ENCODE results near the gene CLEC17A.
"Not testable (repeated sequence)": the region's sequence is repeated elsewhere in the genome, so short reads cannot be mapped to it uniquely, and the experiment has no call there.

Gene CLEC17A

DNA sequence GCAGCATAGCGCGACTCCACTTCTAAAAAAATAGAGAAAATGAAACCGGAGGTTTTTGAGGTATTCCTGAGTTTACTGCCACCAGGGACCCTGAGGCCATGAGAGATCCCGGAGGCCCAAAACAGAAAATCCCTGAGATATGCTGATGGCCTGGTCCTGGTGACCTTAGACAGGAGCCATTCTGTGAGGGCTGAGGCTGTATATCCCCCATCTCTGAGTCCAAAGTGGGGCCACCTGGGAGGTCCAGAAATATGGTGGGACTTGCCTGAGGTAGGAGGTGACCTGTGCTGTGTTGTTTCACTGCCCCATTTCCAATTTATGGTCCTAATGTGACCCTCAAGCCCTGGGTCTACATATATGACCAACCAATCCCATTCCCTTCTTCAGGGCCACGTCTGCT lies 1.5 kb downstream of the CLEC17A start:
- not testable (repeated sequence) for DNase-seq

DNA sequence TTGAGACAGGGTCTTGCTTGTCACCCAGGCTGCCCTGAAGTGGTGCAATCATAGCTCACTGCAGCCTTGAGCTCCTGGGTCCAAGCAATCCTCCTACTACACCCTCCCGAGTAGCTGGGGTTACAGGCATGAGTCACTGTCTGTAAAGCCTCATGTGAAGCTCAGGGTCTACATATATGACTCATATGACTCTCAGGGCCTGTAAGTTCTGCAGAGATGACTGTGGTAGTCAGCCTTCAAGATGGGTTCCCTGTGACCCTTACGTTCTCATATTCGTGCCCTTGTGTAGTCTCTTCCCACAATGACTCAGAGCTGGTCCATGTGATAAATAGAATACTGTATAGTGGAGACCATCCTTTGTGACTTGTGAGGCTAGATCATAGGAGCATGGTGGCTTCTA lies 2.3 kb downstream of the CLEC17A start:
- not testable (repeated sequence) for DNase-seq

DNA sequence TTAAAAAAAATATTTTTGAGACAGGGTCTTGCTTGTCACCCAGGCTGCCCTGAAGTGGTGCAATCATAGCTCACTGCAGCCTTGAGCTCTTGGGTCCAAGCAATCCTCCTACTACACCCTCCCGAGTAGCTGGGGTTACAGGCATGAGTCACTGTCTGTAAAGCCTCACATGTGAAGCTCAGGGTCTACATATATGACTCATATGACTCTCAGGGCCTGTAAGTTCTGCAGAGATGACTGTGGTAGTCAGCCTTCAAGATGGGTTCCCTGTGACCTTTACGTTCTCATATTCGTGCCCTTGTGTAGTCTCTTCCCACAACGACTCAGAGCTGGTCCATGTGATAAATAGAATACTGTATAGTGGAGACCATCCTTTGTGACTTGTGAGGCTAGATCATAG lies 6.5 kb downstream of the CLEC17A start:
- not testable (repeated sequence) for DNase-seq

DNA sequence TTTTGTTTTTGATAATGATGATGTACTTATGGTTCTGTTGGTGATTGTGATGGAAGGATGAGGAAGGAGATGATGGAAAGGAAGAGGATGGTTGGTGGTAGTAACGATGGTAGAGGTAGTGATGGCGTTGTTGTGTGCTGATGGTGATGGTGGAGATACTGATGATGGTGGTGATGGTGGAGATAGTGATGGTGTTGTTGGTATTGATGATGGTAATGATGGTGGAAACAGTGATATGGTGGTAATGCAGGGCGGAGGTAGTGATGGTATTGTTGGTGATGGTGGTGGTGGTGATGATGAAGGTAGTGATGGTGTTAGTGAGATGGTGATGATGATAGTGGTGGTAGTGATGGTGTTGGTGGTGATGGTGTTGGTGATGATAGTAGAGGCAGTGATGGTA lies 12.7 kb downstream of the CLEC17A start:
- DNase-seq: no peak

DNA sequence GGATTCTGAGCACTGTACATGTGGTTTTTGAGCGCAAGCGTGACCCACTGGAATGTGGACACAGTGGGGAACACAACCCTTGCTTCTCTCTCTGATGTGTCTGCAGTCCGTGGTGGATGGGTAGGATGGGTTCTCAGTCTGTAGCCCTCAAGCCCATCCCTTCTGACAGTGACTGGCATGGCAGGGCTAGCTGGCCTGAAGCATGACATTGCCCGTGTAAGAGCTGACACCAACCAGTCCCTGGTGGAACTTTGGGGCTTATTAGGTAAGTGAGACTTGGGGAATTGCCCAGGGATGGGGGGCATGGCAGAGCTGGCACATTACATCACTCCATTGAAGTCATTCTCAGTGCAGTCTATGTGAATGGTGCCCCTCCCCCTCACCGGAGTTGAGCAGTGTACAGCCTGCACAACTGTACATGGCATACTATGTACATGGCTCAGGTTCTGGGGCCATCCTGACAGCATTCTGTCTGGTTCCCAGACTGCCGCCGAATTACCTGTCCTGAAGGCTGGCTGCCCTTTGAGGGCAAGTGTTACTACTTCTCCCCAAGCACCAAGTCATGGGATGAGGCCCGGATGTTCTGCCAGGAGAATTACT lies 16.8 kb downstream of the CLEC17A start:
- DNase-seq: no peak

DNA sequence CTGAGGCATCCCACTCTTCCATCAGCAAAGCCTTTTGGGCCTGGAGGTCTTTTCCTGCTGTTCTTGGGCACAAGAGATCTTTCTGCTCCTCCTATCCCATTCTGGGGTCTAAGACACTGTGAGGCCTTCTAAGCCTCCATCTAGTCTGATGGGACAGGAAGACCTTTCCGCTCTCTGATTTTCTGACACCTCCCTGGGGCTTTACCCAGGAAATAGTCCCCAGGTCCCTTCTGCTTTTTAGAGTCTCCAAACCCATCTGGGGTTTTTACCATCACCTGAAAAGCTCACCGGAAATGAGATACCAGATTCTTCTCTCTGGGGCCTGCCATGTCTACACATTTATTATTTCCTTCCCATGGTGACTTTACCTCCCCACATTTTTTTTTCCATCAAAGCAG lies 21.1 kb downstream of the CLEC17A start:
- DNase-seq: no peak

DNA sequence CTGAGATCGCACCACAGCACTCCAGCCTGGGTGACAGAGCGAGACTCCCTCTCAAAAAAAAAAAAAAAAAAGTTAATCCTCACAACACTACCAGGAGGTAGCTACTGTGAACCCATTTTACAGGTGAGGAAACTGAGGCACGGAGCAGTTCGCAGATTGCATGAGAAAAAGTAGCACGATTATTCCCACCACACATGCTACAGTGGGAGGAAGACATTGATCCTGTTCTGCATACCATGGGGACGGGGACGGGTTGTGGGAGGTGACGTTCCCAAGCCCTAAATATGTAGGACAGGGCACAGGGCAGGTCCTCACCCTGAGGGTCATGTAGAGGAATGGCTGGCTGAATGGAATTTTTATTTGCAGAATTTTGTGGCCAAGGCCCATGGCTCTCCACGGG lies 23.7 kb downstream of the CLEC17A start:
- DNase-seq: no peak

DNA sequence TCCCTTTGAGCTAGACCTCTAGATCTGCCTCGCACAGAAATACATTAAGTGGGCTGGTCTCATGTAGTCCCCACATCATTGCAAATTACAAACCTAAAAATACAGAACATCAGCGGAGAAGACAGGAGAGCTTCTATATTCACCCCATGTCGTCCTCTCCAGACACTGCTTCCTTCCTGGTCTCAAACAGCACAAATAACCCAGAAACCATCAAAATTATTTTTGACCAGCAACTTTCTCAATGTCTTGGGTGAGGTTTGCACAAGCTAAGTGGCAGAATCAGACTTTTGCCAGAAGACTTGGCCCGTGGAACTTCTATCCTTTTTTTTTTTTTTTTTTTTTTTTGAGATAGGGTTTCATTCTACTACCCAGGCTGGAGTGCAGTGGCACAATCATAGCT lies 28.2 kb downstream of the CLEC17A start:
- no peak for DNase-seq

DNA sequence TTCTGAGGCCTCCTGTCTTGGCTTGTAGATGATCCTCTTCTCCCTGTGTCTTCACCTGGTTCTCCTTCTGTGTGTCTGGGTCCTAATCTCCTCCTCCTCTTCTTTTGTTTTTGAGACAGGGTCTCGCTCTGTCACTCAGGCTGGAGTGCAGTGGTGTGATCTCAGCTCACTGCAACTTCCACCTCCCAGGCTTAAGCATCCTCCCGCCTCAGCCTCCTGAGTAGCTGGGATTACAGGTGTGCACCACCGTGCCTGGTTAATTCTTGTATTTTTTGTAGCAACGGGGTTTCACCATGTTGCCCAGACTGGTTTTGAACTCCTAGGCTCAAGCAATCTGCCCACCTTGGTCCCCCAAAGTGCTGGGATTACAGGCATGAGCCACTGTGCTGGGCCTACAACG lies 29.4 kb downstream of the CLEC17A start:
- not testable (repeated sequence) for DNase-seq

DNA sequence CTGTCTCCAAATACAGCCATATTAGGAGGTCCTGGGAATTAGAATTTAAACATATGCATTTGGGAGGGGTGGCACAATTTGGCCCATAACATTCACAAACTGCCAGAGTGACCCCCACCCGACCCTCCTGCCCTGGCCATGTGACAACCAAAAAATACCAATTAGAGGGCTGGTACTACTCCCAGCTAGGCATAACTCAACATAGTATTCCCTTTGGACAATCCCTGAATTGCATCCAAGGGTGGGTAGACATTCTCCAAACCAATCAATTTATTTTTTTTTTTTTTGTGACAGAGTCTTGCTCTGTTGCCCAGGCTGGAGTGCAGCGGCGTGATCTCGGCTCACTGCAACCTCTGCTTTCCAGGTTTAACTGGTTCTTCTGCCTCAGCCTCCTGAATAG lies 29.8 kb downstream of the CLEC17A start:
- DNase-seq: no peak

DNA sequence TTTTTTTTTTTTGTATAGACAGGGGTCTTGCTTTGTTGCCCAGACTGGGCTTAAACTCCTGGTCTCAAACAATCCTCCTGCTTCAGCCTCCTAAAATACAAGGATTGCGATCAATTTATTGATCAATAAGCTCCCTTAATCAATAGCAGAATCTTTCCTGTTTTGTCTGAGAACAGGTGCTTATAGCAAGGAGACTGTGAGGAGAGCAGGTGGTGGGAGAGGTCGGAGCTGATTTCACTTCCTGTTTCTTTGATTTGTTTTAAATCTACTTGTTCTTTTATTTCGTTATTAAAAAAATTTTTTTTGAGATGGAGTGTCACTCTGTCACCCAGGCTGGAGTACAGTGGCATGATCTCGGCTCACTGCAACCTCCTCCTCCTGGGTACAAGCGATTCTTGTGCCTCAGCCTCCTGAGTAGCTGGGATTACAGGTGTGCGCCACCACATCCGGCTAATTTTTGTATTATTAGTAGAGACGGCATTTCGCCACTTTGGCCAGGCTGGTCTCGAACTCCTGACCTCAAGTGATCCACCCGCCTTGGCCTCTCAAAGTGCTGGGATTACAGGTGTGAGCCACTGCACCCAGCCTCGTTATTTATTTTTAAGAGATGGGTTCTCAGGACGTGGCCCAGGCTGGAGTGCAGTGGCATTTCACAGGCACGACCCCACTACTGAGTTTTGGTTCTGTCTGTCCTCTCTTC lies 30.7 kb downstream of the CLEC17A start:
- DNase-seq: not testable (repeated sequence)

DNA sequence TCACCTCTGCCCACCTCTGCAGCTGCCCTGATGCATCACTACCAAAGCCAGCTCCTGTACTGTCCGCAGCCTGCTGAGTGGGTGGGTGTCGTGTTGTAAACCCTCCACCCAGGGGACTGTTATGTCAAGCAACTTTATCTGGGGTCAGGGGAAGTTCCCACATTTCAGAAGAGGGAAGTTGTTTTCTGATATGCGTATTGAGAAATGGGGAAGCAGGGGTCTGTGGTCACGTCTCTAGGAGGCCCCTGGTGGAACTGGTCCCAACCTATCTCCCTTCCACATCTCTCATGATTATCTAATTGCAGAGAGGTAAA lies 31.2 kb downstream of the CLEC17A start:
- no peak for DNase-seq

DNA sequence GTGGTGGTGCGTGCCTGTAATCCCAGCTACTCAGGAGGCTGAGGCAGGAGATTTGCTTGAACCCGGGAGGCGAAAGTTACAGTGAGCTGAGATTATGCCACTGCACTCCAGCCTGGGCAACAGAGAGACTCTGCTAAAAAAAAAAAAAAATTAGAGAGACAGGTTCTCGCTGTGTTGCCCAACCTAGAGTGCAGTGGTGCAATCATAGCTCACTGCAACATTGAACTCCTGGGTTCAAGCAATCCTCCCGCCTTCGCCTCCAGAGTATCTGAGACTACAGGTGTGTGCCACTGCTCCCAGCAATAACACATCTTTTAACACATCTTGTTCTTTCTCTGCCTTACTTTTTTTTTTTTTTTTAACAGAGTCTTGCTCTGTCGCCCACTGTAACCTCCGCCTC lies 32.7 kb downstream of the CLEC17A start:
- DNase-seq: no peak

DNA sequence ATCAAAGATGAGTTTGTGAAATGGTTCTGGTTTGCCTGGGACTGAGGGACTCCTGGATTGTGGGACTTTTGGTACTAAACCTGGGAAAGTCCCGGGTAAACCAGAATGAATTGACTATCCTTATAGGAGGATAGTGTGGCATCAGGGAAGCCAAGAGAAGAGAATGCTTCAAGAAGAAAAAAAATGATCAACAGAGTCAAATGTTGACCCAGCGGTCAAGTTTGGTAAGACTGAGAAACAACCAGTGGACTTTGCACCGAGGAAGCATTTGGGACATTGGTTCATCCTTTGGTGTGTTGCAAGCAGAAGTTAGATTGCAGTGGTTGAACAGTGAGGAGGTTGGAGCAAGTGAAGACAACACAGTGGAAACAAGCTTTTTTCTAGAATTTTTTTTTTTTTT lies 33.5 kb downstream of the CLEC17A start:
- no peak for DNase-seq

DNA sequence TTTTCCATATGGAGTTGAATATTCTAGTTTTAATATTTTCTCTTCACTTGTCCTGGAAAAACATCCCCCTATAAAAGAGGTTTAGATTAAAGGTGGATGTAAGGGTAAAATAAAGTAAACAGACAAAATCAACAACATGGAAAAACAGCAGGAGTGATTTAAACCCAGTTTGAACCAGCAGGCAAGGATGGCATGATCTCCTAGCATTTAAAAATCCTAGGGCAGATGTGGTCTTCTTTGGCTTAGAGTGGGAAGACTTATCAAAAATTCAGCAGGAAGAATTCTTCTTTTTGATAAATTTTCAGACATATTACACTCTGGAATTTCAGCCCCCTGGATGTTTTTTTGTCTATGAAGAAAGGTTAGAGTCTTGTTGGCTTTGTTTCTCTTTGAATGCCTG lies 36.5 kb downstream of the CLEC17A start:
- DNase-seq: no peak

DNA sequence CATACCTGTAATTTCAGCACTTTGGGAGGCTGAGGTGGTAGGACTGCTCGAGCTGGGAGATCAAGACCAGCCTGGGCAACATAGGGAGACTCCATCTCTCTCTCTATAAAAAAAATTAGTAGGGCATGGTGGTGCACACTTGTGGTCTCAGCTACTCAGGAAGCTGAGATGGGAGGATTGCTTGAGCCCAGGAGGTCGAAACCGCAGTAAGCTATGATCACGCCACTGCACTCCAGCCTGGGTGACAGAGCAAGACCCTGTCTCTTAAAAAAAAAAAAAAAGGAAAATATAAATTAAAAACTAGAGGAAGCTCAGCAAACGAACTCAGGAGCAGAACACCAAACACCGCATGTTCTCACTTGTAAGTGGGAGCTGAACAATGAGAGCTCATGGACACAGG lies 41.6 kb downstream of the CLEC17A start:
- DNase-seq: not testable (repeated sequence)

DNA sequence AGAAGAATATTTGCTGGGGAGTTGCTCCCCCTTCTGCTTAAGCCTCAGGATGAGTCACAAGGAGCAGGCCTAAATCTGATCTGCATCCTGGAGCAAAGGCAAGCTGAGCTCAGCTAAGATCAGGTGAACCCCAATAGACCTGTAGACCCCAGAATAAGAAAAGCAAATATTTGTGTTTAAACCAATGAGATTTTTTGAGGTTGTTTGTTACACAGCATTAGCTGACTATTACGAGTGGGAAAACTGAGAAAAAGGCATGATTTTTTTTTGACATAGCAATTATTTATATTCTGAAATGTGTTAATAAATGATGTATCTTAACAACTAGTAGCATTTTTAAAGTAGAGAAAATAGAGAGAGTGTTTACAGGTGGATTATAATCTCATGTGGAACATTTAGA lies 46.7 kb downstream of the CLEC17A start:
- no peak for DNase-seq

DNA sequence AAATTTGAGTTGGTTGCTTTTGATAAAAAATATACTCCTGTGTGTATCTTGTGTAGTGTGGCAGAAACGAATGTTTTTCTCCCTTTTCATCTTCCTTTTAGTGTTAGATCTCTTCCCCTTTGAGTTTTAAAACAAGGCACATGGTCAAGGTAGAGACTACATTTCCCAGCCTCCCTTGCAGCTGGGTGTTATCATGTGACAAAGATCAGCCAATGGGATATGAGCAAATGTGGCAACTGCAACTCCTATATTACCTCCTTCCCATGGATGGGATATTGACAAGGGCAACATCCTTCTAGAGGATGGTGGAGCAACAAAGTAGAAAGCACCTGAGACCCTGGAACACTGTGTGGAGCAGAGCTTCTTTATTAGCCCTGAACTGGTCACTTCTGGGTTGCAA lies 49.4 kb downstream of the CLEC17A start:
- peak; percentile 7 for DNase-seq

DNA sequence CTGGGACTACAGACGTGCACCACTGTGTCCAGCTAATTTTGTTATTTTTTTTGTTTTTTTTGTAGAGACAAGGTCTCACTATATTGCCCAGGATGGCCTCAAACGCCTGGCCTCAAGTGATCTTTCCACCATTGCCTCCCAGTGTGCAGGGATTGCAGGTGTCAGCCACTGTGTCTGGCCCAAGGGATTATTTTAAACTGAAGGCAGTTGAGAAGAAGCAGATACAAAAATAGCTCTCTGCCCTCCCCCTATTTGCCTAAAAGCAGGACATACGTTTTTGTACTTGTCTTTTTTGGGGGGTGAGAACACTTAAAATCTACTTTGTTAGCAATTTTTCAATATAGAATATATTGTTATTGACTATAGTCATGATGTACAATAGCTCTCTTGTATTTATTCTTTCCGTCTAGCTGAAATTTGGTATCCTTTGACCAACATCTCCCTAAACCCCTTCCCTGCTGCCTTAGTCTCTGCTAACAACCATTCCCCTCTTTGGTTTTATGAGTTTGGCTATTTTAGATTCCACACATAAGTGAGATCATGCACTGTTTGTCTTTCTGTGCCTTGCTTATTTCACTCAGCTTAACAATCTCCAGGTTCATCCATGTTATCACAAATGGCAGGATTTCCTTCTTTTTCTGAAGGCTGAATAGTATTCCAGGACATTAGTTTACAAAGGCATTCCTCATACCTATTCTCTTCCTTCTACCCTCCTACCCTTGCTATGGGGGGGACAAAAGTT lies 56.8 kb downstream of the CLEC17A start:
- no peak for DNase-seq

DNA sequence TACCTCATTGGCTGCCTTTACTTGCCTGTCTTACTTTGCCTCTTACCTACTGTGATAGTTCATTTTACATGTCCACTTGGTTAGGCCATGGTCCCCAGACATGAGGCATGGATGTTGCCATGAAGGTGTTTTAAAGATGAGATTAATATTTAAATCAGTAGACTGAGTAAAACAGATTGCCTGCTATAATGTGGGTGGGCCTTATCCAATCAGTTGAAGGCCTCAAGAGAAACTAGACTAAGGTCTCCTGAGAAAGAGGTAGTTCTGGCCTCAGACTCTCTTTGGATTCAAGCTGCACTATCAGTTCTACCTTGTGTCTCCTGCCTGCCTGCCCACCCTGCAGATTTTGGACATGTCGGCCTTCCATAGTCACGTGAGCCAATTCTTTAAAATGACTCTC lies 65.6 kb downstream of the CLEC17A start:
- no peak for DNase-seq

DNA sequence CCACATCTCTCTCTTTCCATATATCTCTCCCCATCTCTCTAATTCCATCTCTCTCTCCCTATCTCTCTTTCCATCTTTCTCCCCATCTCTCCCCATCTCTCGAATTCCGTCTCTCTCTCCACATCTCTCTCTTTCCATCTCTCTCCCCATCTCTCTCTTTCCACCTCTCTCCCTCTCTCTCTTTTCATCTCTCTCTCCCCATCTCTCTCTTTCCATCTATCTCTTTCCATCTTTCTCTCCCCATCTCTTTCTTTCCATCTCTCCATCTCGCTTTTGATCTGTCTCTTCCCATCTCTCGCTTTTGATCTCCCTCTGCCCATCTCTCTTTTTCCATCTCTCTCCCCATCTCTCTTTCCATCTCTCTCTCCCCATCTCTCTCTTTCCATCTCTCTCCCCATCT lies 66.1 kb downstream of the CLEC17A start:
- no peak for DNase-seq

DNA sequence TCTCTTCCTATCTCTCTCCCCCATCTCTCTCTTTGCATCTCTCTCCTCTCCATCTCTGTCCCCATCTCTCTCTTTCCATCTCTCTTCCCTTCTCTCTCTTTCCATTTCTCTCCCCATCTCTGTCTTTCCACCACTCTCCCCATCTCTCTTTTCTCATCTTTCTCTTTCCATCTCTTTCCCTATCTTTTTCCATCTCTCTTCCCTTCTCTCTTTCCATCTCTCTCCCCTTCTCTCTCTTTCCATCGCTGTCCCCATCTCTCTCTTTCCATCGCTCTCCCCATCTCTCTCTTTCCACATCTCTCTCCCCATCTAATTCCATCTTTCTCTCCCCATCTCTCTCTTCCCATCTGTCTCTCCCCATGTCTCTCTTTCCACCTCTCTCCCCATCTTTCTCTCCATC lies 67.3 kb downstream of the CLEC17A start:
- no peak for DNase-seq

DNA sequence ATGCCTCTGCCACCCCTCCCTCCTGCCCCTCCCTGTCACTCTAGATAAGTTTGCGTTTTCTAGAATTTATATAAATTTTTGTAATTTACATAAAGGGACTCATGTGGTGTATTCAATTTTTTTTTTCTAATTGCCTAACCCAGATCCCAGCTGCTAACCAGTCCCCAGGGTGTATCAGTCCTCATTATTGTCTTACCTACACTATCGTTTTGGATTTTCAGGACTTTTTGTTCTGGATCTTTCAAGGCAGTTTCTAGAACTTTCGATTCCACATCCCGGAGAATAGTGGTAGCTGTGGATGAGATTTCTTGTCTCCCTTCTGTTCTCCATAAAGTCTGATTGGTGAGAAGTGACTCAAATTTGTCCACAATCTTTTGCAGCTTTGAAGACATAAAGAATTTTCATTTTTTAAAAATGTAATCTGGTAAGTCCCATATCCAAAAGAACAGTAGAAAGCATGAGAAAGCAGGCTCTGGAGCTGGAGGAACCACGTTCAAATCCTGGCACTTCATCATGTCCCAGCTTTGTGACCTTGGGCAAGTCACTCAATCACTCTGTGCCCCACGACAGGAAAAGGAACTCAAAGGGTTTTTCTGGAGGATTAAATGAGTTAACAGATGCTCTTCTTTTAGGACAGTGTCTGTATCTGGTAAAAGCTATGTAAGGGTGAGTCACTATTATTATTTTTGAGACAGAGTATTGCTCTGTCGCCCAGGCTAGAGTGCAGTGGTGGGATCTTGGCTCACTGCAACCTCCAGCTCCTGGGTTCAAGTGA lies 72.1 kb downstream of the CLEC17A start:
- DNase-seq: no peak

DNA sequence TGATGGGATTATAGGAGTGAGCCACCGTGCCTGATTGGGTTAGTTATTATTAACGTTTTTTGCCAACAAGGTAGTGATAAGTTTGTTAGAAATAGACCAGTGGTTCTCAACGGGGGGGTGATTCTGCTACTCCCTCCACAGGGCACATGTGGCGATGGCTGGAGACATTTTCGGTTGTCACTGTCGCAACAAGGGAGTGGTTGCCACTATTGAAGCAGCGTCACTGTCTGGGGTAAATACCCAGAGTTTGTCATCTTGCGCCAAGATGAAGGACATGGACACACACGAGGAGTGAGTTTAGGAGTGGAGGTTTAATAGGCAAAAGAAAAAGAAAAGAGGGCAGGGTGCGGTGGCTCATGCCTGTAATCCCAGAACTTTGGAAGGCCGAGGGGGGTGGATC lies 72.8 kb downstream of the CLEC17A start:
- no peak for DNase-seq
